Suprapubic skin (tissue), 4 donors: ENCODE measurements around the gene XKR8.

Experiments used
- CTCF ChIP-seq, 2 donors: fragments of 200-600 bp in 1 of 2; fragments of 450-650 bp in 1 of 2; sonication (generic) in 1 of 2; IDR thresholded peaks; one replicate each; pipeline ENCODE4 v1.5.1; 2016 to 2019; ENCODE audit warnings: antibody characterized with exemption in 2 of 2, mild to moderate bottlenecking in 1 of 2, moderate library complexity in 1 of 2
- EP300 ChIP-seq: sonication (generic); formaldehyde crosslinking; IDR thresholded peaks from one replicate; pipeline ENCODE4 v1.6.1; 2017; ENCODE audit warnings: antibody characterized with exemption
- POLR2A ChIP-seq, 2 donors: fragments of 450-650 bp; IDR thresholded peaks; one replicate each; pipeline ENCODE4 v1.6.1; 2017; ENCODE audit warnings: antibody characterized with exemption in 2 of 2, mild to moderate bottlenecking in 2 of 2, moderate library complexity in 2 of 2
- POLR2AphosphoS5 ChIP-seq, 3 donors: sonication (generic); formaldehyde crosslinking; IDR thresholded peaks; one replicate each; pipeline ENCODE4 v1.6.1; 2017; ENCODE audit warnings: antibody characterized with exemption in 3 of 3

GRCh38 chr1:27940297-27940696 is 19.5 kb upstream of the XKR8 start:
- TF ChIP-seq EP300 (no peak), POLR2AphosphoS5 (IDR thresholded peaks at IDR 0.05) (no peak), CTCF (IDR thresholded peaks at IDR 0.05) (no peak), POLR2A (IDR thresholded peaks at IDR 0.05) (no peak)
